Keratinocyte (primary cell): ENCODE results near the gene PEX10.

Source experiments
- EZH2 ChIP-seq: IDR thresholded peaks from one replicate; pipeline ENCODE4 v1.6.1; 2012; ENCODE audit warnings: inconsistent platforms, mild to moderate bottlenecking, low read length, moderate library complexity
- TF ChIP-seq, protein P1 (sequence below), 3 experiments: IDR thresholded peaks in 1 of 3; conservative IDR thresholded peaks in 1 of 3; optimal IDR thresholded peaks in 1 of 3; 2 replicates in 2 of 3; 3 replicates in 1 of 3; pipeline versions ENCODE3 to v1.5.1; 2011; ENCODE audit warnings: low read length in 3 of 3, mild to moderate bottlenecking in 3 of 3, moderate library complexity in 2 of 3, control low read depth in 1 of 3, inconsistent platforms in 1 of 3; ENCODE audit not compliant: insufficient read depth in 2 of 3; ENCODE audit errors: extremely low read depth in 1 of 3

DNA sequence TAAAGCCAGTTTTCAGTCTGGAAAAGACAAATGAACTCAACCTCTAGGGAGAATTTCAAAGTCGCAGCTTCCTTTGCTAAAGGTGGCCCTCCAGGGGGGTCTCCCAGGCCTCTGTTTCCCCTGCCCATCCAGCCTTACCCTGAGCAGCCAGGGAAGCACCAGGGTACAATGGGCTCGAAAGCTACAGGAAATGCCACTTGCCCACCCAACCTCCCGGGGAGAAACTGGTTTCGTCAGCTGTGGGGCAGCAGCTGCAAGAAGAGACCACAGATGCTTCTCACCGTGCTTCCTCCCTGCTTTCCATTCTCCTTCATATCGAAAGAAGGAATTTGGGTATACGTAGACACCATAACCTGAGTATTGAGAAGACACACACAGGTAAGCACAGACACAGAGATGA, 22.7 kb downstream of the PEX10 start:
- TF ChIP-seq, protein P1, sequence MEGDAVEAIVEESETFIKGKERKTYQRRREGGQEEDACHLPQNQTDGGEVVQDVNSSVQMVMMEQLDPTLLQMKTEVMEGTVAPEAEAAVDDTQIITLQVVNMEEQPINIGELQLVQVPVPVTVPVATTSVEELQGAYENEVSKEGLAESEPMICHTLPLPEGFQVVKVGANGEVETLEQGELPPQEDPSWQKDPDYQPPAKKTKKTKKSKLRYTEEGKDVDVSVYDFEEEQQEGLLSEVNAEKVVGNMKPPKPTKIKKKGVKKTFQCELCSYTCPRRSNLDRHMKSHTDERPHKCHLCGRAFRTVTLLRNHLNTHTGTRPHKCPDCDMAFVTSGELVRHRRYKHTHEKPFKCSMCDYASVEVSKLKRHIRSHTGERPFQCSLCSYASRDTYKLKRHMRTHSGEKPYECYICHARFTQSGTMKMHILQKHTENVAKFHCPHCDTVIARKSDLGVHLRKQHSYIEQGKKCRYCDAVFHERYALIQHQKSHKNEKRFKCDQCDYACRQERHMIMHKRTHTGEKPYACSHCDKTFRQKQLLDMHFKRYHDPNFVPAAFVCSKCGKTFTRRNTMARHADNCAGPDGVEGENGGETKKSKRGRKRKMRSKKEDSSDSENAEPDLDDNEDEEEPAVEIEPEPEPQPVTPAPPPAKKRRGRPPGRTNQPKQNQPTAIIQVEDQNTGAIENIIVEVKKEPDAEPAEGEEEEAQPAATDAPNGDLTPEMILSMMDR (optimal IDR thresholded peaks at IDR 0.05 in 1 of 3, IDR thresholded peaks at IDR 0.05 in 1 of 3, conservative IDR thresholded peaks at IDR 0.05 in 1 of 3; ENCODE audit: extremely low read depth in 1 of 3, insufficient read depth in 2 of 3, low read length in 3 of 3), result no peak
- no peak for TF ChIP-seq EZH2
